Loucy (cell line): ENCODE results near the gene TRIM22.

ENCODE experiments used
- H2AFZ ChIP-seq: fragments of 200-600 bp; sonication (generic); 2 replicates; pipeline ENCODE4 v1.6.0; 2016; ENCODE audit warnings: antibody characterized with exemption, mild to moderate bottlenecking, low read length, moderate library complexity
- H3F3A ChIP-seq: fragments of 200-600 bp; 2 replicates; pipeline ENCODE4 v1.6.0; 2016; ENCODE audit warnings: antibody characterized with exemption, low read depth, mild to moderate bottlenecking
- H3K27me3 ChIP-seq: fragments of 200-600 bp; sonication (generic); 2 replicates; pipeline ENCODE4 v1.6.1; 2014; ENCODE audit warnings: low read length, mild to moderate bottlenecking; ENCODE audit not compliant: insufficient read depth, poor library complexity, severe bottlenecking
- H3K36me3 ChIP-seq: fragments of 200-600 bp; sonication (generic); 2 replicates; pipeline ENCODE4 v1.6.1; 2016; ENCODE audit warnings: low read length; ENCODE audit not compliant: insufficient read depth
- H3K4me1 ChIP-seq: fragments of 200-600 bp; sonication (generic); 2 replicates; pipeline ENCODE4 v1.5.1; 2014; ENCODE audit warnings: low read length, mild to moderate bottlenecking; ENCODE audit not compliant: insufficient read depth, poor library complexity, severe bottlenecking
- H3K4me2 ChIP-seq: fragments of 200-600 bp; sonication (generic); 2 replicates; pipeline ENCODE4 v1.6.0; 2014; ENCODE audit warnings: antibody characterized with exemption, low read length, low read depth, mild to moderate bottlenecking; ENCODE audit not compliant: poor library complexity, severe bottlenecking
- H3K4me3 ChIP-seq: fragments of 200-600 bp; sonication (generic); 2 replicates; pipeline ENCODE4 v1.5.1; 2014; ENCODE audit warnings: low read length, mild to moderate bottlenecking, mixed read lengths; ENCODE audit not compliant: poor library complexity, severe bottlenecking
- H3K79me2 ChIP-seq: fragments of 200-600 bp; sonication (generic); 2 replicates; pipeline ENCODE4 v1.6.1; 2014; ENCODE audit warnings: low read length; ENCODE audit not compliant: insufficient read depth
- H3K9ac ChIP-seq: fragments of 200-600 bp; sonication (generic); 2 replicates; pipeline ENCODE4 v1.6.0; 2014; ENCODE audit warnings: mild to moderate bottlenecking, low read depth, low read length, moderate library complexity; ENCODE audit not compliant: poor library complexity, severe bottlenecking
- H3K9me2 ChIP-seq: fragments of 200-600 bp; sonication (generic); replicated peaks from 2 replicates; pipeline ENCODE4 v1.6.1; 2016; ENCODE audit warnings: low read depth, low read length, mixed read lengths
- H3K9me3 ChIP-seq: fragments of 200-600 bp; sonication (generic); 2 replicates; pipeline ENCODE4 v1.6.1; 2014; ENCODE audit warnings: mild to moderate bottlenecking, antibody characterized with exemption, low read length, low read depth; ENCODE audit not compliant: insufficient read depth
- H4K20me1 ChIP-seq: fragments of 200-600 bp; sonication (generic); 2 replicates; pipeline ENCODE4 v1.6.0; 2014; ENCODE audit warnings: antibody characterized with exemption, low read length, mild to moderate bottlenecking; ENCODE audit not compliant: insufficient read depth, poor library complexity, severe bottlenecking
- EZH2phosphoT487 ChIP-seq: fragments of 200-600 bp; IDR thresholded peaks from 2 replicates; pipeline ENCODE4 v1.6.1; 2018; ENCODE audit warnings: antibody characterized with exemption, mild to moderate bottlenecking, moderate library complexity, borderline replicate concordance
- TF ChIP-seq, protein P1 (sequence below): fragments of 200-600 bp; sonication (generic); conservative IDR thresholded peaks from 2 replicates; pipeline ENCODE4 v1.5.1; 2014; ENCODE audit warnings: mild to moderate bottlenecking, antibody characterized with exemption, low read length

Gene TRIM22

DNA sequence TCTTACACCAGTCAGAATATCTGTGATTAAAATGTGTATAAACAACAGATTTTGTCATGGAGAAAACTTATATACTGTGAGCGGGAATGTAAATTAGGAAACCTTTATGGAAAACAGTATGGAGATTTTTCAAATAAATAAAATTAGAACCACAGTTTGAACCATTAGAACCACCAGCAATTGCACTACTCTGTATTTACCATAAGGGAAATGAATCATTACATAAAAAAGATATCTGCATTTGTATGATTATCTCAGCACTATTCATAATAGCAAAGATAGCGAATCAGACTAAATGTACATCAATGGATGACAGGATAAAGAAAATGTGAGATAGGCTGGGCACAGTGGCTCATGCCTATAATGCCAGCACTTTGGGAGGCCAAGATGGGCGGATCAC, 57.0 kb downstream of the TRIM22 start:
- Histone ChIP-seq H4K20me1 (no peaks in the 10 kb centered on the region), H2AFZ (no peak overlapping the region), H3K9me3 (no peaks in the 10 kb centered on the region), H3K9ac (no peak overlapping the region), H3K4me1 (no peaks in the 10 kb centered on the region), H3K36me3 (no peaks in the 10 kb centered on the region), H3K9me2 (no peaks in the 10 kb centered on the region), H3K4me2 (no peak overlapping the region), H3K79me2 (no peaks in the 10 kb centered on the region), H3K27me3 (no peaks in the 10 kb centered on the region), H3K4me3 (no peak overlapping the region), H3F3A (no peaks in the 10 kb centered on the region)
- TF ChIP-seq, protein P1, sequence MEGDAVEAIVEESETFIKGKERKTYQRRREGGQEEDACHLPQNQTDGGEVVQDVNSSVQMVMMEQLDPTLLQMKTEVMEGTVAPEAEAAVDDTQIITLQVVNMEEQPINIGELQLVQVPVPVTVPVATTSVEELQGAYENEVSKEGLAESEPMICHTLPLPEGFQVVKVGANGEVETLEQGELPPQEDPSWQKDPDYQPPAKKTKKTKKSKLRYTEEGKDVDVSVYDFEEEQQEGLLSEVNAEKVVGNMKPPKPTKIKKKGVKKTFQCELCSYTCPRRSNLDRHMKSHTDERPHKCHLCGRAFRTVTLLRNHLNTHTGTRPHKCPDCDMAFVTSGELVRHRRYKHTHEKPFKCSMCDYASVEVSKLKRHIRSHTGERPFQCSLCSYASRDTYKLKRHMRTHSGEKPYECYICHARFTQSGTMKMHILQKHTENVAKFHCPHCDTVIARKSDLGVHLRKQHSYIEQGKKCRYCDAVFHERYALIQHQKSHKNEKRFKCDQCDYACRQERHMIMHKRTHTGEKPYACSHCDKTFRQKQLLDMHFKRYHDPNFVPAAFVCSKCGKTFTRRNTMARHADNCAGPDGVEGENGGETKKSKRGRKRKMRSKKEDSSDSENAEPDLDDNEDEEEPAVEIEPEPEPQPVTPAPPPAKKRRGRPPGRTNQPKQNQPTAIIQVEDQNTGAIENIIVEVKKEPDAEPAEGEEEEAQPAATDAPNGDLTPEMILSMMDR = no peak
- no peak for TF ChIP-seq EZH2phosphoT487

DNA sequence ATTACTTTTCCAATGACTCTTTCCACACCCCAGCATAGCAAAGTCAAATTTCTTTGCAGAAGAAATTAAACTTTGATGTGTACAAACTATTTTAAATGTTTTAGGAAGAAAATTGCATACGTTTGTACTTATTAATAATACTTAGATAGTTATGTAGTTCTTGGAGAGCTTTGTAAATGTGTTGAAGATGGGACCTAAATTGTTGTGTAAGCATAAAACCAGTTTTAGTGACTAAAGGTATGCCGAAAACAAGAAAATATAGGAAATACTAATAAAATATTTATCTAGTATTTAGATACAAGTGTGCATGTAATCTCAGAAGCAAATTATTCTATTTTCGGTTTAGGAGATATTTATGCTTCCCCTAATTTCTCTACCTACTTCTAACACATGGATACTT, 60.2 kb downstream of the TRIM22 start:
- no peaks in the 10 kb centered on the region for H3F3A ChIP-seq
- no peaks in the 10 kb centered on the region for H4K20me1 ChIP-seq
- H3K27me3 ChIP-seq = no peaks in the 10 kb centered on the region
- no peak overlapping the region for H3K4me3 ChIP-seq
- H3K79me2 ChIP-seq = no peaks in the 10 kb centered on the region
- no peak overlapping the region for H3K9ac ChIP-seq
- TF ChIP-seq, protein P1 = no peak
- TF ChIP-seq EZH2phosphoT487 = no peak
- no peaks in the 10 kb centered on the region for H3K36me3 ChIP-seq
- H3K4me2 ChIP-seq = no peak overlapping the region
- no peaks in the 10 kb centered on the region for H3K4me1 ChIP-seq
- H3K9me3 ChIP-seq = no peaks in the 10 kb centered on the region
- H3K9me2 ChIP-seq = no peaks in the 10 kb centered on the region
- H2AFZ ChIP-seq = no peak overlapping the region

DNA sequence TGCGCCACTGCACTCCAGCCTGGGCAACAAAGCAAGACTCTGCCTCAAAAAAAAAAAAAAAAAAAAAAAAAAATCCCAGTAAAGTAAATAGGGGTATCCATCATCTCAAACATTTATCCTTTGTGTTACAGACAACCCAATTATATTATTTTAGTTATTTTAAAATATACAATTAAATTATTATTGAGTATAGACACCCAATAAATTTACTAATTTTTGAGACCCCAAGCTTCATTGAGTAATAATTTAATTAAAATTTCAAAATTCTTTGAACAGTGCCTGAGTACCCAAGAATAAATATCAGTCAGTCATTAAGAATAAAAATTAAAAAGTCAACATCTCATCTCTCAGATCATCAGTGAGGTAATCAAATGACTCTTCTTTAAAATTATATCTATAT, 64.4 kb downstream of the TRIM22 start, which contains the start of gene OR52N4:
Gene OR52N4, plus strand, starts transcription at position 301 of the 400 bp plus-strand sequence. CDS start 498 bp downstream, outside the sequence.
- H3K27me3 ChIP-seq = no peaks in the 10 kb centered on the region
- no peaks in the 10 kb centered on the region for H3K79me2 ChIP-seq

More for the DNA sequence above, 64.4 kb downstream of the TRIM22 start, which contains the start of gene OR52N4:
- Histone ChIP-seq H3K36me3 (no peaks in the 10 kb centered on the region), H3K9ac (no peak within 1 kb of the TSS), H3K9me3 (no peaks in the 10 kb centered on the region), H2AFZ (no peak within 1 kb of the TSS), H3K9me2 (no peaks in the 10 kb centered on the region), H3K4me2 (no peak within 1 kb of the TSS), H3K4me1 (no peaks in the 10 kb centered on the region), H3K4me3 (no peak within 1 kb of the TSS), H4K20me1 (no peaks in the 10 kb centered on the region), H3F3A (no peaks in the 10 kb centered on the region)
- TF ChIP-seq, protein P1 = no peak
- no peak for TF ChIP-seq EZH2phosphoT487
